GM12891 (cell line): ENCODE results near the gene NAT8.
"Not testable (repeated sequence)": the region's sequence is repeated elsewhere in the genome, so short reads cannot be mapped to it uniquely, and the experiment has no call there.

Experiments used
- POLR2A ChIP-seq: IDR thresholded peaks from 2 replicates; pipeline ENCODE4 v1.6.1; 2011; ENCODE audit warnings: low read depth, low read length, control low read depth
- POLR2AphosphoS5 ChIP-seq: IDR thresholded peaks from 2 replicates; pipeline ENCODE4 v1.6.1; 2011; ENCODE audit warnings: low read depth, low read length, control low read depth
- SPI1 ChIP-seq: IDR thresholded peaks from 2 replicates; pipeline ENCODE4 v1.6.1; 2011; ENCODE audit warnings: low read depth, low read length, control low read depth

DNA sequence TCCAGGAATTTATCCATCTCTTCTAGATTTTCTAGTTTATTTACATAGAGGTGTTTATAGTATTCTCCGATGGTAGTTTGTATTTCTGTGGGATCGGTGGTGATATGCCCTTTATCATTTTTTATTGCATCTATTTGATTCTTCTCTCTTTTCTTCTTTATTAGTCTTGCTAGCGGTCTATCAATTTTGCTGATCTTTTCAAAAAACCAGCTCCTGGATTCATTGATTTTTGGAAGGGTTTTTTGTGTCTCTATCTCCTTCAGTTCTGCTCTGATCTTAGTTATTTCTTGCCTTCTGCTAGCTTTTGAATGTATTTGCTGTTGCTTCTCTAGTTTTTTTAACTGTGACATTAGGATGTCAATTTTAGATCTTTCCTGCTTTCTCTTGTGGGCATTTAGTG is 25.0 kb upstream of the NAT8 start:
- TF ChIP-seq POLR2AphosphoS5, POLR2A, SPI1: not testable (repeated sequence)
